Activated T-cell treated with anti-CD3 and anti-CD28 coated beads for 48 hours (primary cell): ENCODE measurements around the gene SH3RF3.
"Not testable (repeated sequence)": the region's sequence is repeated elsewhere in the genome, so short reads cannot be mapped to it uniquely, and the experiment has no call there.

ENCODE experiments used
- DNase-seq: peaks from one replicate; pipeline ENCODE4 v3.0.0-alpha.2; 2020; ENCODE audit warnings: low read depth

Gene SH3RF3

GRCh38 chr2:109159096-109159495 lies 30.1 kb downstream of the SH3RF3 start:
- DNase-seq, result no peak

- no peak for DNase-seq
Observed at GRCh38 chr2:109160714-109161440, 31.9 kb downstream of the SH3RF3 start.

- not testable (repeated sequence) for DNase-seq
Observed at GRCh38 chr2:109162367-109162766, 33.4 kb downstream of the SH3RF3 start.

GRCh38 chr2:109162999-109163398 lies 34.0 kb downstream of the SH3RF3 start:
- DNase-seq, result no peak

GRCh38 chr2:109164311-109164710 lies 35.3 kb downstream of the SH3RF3 start:
- DNase-seq, result no peak

GRCh38 chr2:109164739-109165221 lies 35.8 kb downstream of the SH3RF3 start:
- DNase-seq, result no peak

- no peak for DNase-seq
Observed at GRCh38 chr2:109166811-109167210, 37.8 kb downstream of the SH3RF3 start.

- DNase-seq, result no peak
Observed at GRCh38 chr2:109168086-109168485, 39.1 kb downstream of the SH3RF3 start.

- no peak for DNase-seq
Observed at GRCh38 chr2:109168716-109169115, 39.7 kb downstream of the SH3RF3 start.

GRCh38 chr2:109170645-109171044 lies 41.6 kb downstream of the SH3RF3 start:
- no peak for DNase-seq

GRCh38 chr2:109171444-109172334 lies 42.7 kb downstream of the SH3RF3 start:
- DNase-seq, result no peak

GRCh38 chr2:109172556-109173105 lies 43.6 kb downstream of the SH3RF3 start:
- no peak for DNase-seq

GRCh38 chr2:109173311-109174171 lies 44.5 kb downstream of the SH3RF3 start:
- DNase-seq, result no peak

- DNase-seq, result no peak
Observed at GRCh38 chr2:109174214-109174613, 45.2 kb downstream of the SH3RF3 start.

- DNase-seq, result no peak
Observed at GRCh38 chr2:109174626-109175349, 45.8 kb downstream of the SH3RF3 start.

GRCh38 chr2:109175350-109175678 lies 46.3 kb downstream of the SH3RF3 start:
- no peak for DNase-seq

GRCh38 chr2:109176928-109177327 lies 47.9 kb downstream of the SH3RF3 start:
- DNase-seq, result no peak

GRCh38 chr2:109177635-109178034 lies 48.6 kb downstream of the SH3RF3 start:
- no peak for DNase-seq

GRCh38 chr2:109178968-109179367 lies 50.0 kb downstream of the SH3RF3 start:
- DNase-seq, result no peak

- DNase-seq, result no peak
Observed at GRCh38 chr2:109180786-109181185, 51.8 kb downstream of the SH3RF3 start.

- DNase-seq, result no peak
Observed at GRCh38 chr2:109182426-109182825, 53.4 kb downstream of the SH3RF3 start.
